ENCODE measurements around the gene CLEC2L. TPM values are rescaled to one million over a fixed set of nuclear protein-coding genes. Genes with fewer than 3 reads are reported as not detected.

CLEC2L gene
- total RNA-seq, 1 experiment from 2014 or later: not detected

- Histone ChIP-seq H3K36me3 (no peaks in the 10 kb centered on the region), H3K27me3 (no peaks in the 10 kb centered on the region; the same call in 1 of the 2 replicates), H3K4me3 (no peak overlapping the region), H3K9me3 (replicated peaks) (no peaks in the 10 kb centered on the region), H3K4me1 (no peaks in the 10 kb centered on the region), H3K27ac (no peak overlapping the region)
- DNase-seq: no peak
Observed at GRCh38 chr7:139500770-139501138, 22.7 kb upstream of the CLEC2L start.

GRCh38 chr7:139502226-139502625 is 21.3 kb upstream of the CLEC2L start:
- Histone ChIP-seq H3K4me3 (no peak overlapping the region), H3K27me3 (no peaks in the 10 kb centered on the region), H3K27ac (no peak overlapping the region), H3K9me3 (replicated peaks) (no peaks in the 10 kb centered on the region), H3K36me3 (no peaks in the 10 kb centered on the region), H3K4me1 (no peaks in the 10 kb centered on the region)
- DNase-seq: no peak

- Histone ChIP-seq H3K4me3 (no peak overlapping the region), H3K27me3 (no peaks in the 10 kb centered on the region), H3K4me1 (no peaks in the 10 kb centered on the region), H3K27ac (no peak overlapping the region), H3K36me3 (no peaks in the 10 kb centered on the region), H3K9me3 (replicated peaks) (no peaks in the 10 kb centered on the region)
- peak in 1 of 2 experiments; percentile 18 for DNase-seq
Observed at GRCh38 chr7:139505563-139505962, 17.9 kb upstream of the CLEC2L start.

GRCh38 chr7:139509535-139509934 is 13.9 kb upstream of the CLEC2L start:
- no peak overlapping the region for H3K4me3 ChIP-seq
- H3K9me3 ChIP-seq (replicated peaks): no peaks in the 10 kb centered on the region
- no peaks in the 10 kb centered on the region for H3K36me3 ChIP-seq
- no peak for DNase-seq
- H3K27ac ChIP-seq: no peak overlapping the region
- no peaks in the 10 kb centered on the region for H3K27me3 ChIP-seq
- no peaks in the 10 kb centered on the region for H3K4me1 ChIP-seq

GRCh38 chr7:139511315-139511714 is 12.2 kb upstream of the CLEC2L start:
- H3K36me3 ChIP-seq: no peaks in the 10 kb centered on the region
- DNase-seq: no peak
- no peak overlapping the region for H3K4me3 ChIP-seq
- H3K27ac ChIP-seq: no peak overlapping the region
- no peaks in the 10 kb centered on the region for H3K4me1 ChIP-seq
- no peaks in the 10 kb centered on the region for H3K27me3 ChIP-seq
- no peaks in the 10 kb centered on the region for H3K9me3 ChIP-seq (replicated peaks)

GRCh38 chr7:139515266-139515665 is 8.2 kb upstream of the CLEC2L start:
- Histone ChIP-seq H3K4me3 (no peak overlapping the region), H3K27ac (no peak overlapping the region), H3K27me3 (no peaks in the 10 kb centered on the region), H3K9me3 (replicated peaks) (no peaks in the 10 kb centered on the region), H3K4me1 (no peaks in the 10 kb centered on the region), H3K36me3 (no peaks in the 10 kb centered on the region)
- no peak for DNase-seq

- Histone ChIP-seq H3K4me3 (no peak overlapping the region), H3K4me1 (no peaks in the 10 kb centered on the region), H3K36me3 (no peaks in the 10 kb centered on the region), H3K27me3 (no peaks in the 10 kb centered on the region), H3K27ac (no peak overlapping the region), H3K9me3 (replicated peaks) (no peaks in the 10 kb centered on the region)
- DNase-seq: no peak
Observed at GRCh38 chr7:139521439-139521838, 2.0 kb upstream of the CLEC2L start.

GRCh38 chr7:139522830-139523198 is 671 bp upstream of the CLEC2L start:
- H3K9me3 ChIP-seq (replicated peaks): no peaks in the 10 kb centered on the region
- H3K4me1 ChIP-seq: no peaks in the 10 kb centered on the region
- no peak overlapping the region for H3K4me3 ChIP-seq
- H3K36me3 ChIP-seq: no peaks in the 10 kb centered on the region
- no peak for DNase-seq
- H3K27me3 ChIP-seq: no peaks in the 10 kb centered on the region
- no peak overlapping the region for H3K27ac ChIP-seq

GRCh38 chr7:139523968-139524815 is 707 bp downstream of the CLEC2L start:
- Histone ChIP-seq H3K27me3 (no peaks in the 10 kb centered on the region), H3K4me1 (no peaks in the 10 kb centered on the region), H3K27ac (no peak overlapping the region), H3K9me3 (replicated peaks) (no peaks in the 10 kb centered on the region), H3K4me3 (no peak overlapping the region), H3K36me3 (no peaks in the 10 kb centered on the region)
- DNase-seq: no peak

- Histone ChIP-seq H3K9me3 (replicated peaks) (no peaks in the 10 kb centered on the region), H3K4me1 (no peaks in the 10 kb centered on the region), H3K36me3 (no peaks in the 10 kb centered on the region), H3K27me3 (no peaks in the 10 kb centered on the region), H3K4me3 (no peak overlapping the region), H3K27ac (no peak overlapping the region)
- DNase-seq: no peak
Observed at GRCh38 chr7:139525239-139525638, 1.8 kb downstream of the CLEC2L start.

- Histone ChIP-seq H3K4me1 (no peaks in the 10 kb centered on the region), H3K9me3 (replicated peaks) (no peaks in the 10 kb centered on the region), H3K36me3 (no peaks in the 10 kb centered on the region), H3K27ac (no peak overlapping the region), H3K4me3 (no peak overlapping the region), H3K27me3 (no peaks in the 10 kb centered on the region)
- DNase-seq: no peak
Observed at GRCh38 chr7:139525750-139526149, 2.3 kb downstream of the CLEC2L start.

- H3K9me3 ChIP-seq (replicated peaks): no peaks in the 10 kb centered on the region
- H3K4me3 ChIP-seq: no peak overlapping the region
- no peaks in the 10 kb centered on the region for H3K27me3 ChIP-seq
- no peak overlapping the region for H3K27ac ChIP-seq
- DNase-seq: no peak
- H3K36me3 ChIP-seq: no peaks in the 10 kb centered on the region
- no peaks in the 10 kb centered on the region for H3K4me1 ChIP-seq
Observed at GRCh38 chr7:139526578-139527544, 3.4 kb downstream of the CLEC2L start.

- Histone ChIP-seq H3K36me3 (no peaks in the 10 kb centered on the region), H3K4me3 (no peak overlapping the region), H3K27me3 (no peaks in the 10 kb centered on the region), H3K9me3 (replicated peaks) (no peaks in the 10 kb centered on the region), H3K4me1 (no peaks in the 10 kb centered on the region), H3K27ac (no peak overlapping the region)
- no peak for DNase-seq
Observed at GRCh38 chr7:139531094-139531493, 7.6 kb downstream of the CLEC2L start.

- H3K36me3 ChIP-seq: no peaks in the 10 kb centered on the region
Observed at GRCh38 chr7:139532636-139533155, 9.2 kb downstream of the CLEC2L start.

GRCh38 chr7:139534096-139534495 is 10.6 kb downstream of the CLEC2L start:
- Histone ChIP-seq H3K27ac (no peak overlapping the region), H3K4me3 (no peak overlapping the region), H3K27me3 (no peaks in the 10 kb centered on the region), H3K9me3 (replicated peaks) (no peaks in the 10 kb centered on the region), H3K4me1 (no peaks in the 10 kb centered on the region), H3K36me3 (no peaks in the 10 kb centered on the region)
- no peak for DNase-seq

More at GRCh38 chr7:139532636-139533155, 9.2 kb downstream of the CLEC2L start:
- H3K27me3 ChIP-seq: no peaks in the 10 kb centered on the region
- no peak overlapping the region for H3K27ac ChIP-seq
- no peak overlapping the region for H3K4me3 ChIP-seq
- H3K4me1 ChIP-seq: no peaks in the 10 kb centered on the region
- no peak for DNase-seq
- H3K9me3 ChIP-seq (replicated peaks): no peaks in the 10 kb centered on the region

Data from SJCRH30 (cell line).